GM19035 (cell line): ENCODE results near the gene CARM1.
"Not testable (repeated sequence)": the region's sequence is repeated elsewhere in the genome, so short reads cannot be mapped to it uniquely, and the experiment has no call there.

Experiments
- ATAC-seq: cut with Tn5 transposase; IDR thresholded peaks from one replicate; pipeline ENCODE4 v1.9.1; 2021; ENCODE audit not compliant: unreplicated experiment

The CARM1 gene

DNA sequence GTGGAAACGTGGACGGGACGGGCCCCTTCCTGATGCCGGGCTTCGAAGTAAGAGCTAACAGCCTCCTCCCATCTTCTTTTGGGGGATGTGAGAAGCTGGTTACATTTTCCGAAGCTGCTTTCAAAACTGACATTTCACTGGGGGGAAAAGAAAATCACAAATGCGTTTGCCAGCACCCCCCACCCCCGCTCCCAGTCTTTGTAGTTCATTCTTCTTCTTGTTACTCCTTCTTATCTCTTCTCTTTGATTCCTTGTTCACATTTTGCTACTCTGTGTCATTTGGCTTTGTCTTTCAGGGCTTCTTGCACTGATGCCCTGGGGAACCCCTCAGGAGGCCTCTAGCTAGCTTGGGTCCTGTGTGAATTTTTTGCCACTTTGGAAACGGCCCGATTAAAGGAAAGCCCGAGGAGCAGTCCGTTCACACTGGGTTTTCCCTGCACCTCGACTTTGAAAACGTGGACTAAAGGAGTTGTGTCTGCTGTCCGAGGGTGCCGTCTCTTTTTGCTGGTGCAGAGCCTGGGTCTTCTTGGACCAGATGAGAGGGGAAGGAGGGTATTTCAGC is 1.3 kb downstream of the CARM1 start:
- no peak for ATAC-seq

DNA sequence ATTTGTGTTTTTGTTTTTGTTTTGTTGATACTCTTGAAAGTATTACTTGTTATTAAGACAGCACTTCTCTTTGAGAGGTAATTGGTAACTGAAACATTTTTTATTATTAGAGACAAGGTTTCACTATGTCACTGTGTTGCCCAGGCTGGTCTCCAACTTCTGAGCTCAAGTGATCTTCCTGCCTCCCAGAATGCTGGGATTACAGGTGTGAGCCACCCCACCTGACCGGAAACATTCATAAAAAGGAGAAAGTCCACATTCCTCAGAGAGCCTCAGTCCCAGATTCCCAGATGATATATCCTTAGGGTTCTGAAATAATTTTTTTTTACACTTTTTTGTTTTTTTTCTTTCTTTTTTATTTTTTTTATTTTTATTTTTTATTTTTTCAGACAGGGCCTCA is 2.7 kb downstream of the CARM1 start:
- ATAC-seq: no peak

DNA sequence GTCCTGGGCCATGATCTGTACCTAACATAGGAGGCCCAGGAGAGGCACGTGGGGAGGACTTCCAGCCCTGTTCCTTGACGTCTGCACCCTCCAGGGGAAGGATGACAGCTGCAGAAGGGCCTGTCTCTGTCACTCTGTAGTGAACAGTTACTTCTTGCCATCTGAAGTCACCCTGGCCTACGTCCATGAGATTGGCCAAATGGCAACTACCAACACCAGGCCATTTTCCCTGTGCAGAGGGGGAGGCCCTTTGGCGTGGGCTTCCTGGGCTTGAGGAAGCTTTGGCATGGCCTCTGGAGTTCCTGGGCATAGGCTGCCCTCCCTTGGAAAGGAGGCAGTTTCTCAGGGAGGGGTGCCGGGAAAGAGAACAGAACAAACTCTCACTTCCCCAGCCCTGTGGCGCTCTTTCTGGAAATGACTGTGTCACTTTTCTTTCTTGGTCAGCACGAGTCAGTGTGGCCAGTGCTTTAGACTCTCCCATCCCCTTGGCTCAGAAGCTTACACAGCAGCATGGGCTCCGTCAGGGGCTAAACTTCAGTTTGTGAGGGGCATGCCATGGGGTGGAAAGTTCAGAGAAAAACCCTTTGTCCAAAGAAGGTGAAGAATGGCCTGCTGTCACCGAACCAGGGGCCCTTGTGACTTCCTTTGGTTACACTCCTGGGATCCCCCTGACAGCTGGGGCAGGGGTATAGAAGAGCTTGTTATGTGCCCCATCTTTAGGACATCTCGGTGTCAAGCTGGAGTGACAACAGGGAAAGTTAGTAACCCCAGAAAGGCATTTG is 5.3 kb downstream of the CARM1 start:
- peak; percentile 52 for ATAC-seq

DNA sequence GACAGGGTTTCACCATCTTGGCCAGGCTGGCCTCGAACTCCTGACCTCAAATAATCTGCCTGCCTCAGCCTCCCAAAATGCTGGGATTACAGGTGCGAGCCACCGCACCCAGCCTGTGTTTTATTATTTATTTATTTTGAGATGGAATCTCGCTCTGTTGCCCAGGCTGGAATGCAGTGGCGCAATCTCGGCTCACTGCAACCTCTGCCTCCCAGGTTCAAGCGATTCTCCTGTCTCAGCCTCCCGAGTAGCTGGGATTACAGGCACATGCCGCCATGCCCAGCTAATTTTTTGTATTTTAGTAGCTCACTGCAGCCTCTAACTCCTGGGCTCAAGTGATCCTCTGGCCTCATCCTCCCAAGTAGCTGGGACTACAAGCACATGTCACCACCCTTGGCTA is 6.3 kb downstream of the CARM1 start:
- ATAC-seq: not testable (repeated sequence)

DNA sequence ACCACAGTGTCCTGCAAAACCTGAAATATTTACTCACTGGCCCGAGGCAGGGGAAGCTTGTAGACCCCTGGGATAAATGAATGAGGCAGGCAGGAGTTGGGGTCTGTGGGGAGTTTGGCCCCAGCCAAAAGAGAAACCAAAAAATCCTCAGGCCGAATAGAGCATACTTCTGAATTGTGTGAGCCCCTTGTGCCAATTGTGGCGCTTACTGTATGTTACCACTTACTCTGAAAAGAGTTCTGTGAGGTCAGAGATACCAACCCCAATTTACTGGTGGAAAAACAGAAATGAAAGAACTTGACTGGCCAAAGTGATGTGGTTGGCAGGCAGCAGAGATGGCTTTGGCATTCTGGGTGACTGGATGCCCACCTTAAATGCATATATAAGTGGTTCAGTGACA is 6.9 kb downstream of the CARM1 start:
- ATAC-seq: no peak

DNA sequence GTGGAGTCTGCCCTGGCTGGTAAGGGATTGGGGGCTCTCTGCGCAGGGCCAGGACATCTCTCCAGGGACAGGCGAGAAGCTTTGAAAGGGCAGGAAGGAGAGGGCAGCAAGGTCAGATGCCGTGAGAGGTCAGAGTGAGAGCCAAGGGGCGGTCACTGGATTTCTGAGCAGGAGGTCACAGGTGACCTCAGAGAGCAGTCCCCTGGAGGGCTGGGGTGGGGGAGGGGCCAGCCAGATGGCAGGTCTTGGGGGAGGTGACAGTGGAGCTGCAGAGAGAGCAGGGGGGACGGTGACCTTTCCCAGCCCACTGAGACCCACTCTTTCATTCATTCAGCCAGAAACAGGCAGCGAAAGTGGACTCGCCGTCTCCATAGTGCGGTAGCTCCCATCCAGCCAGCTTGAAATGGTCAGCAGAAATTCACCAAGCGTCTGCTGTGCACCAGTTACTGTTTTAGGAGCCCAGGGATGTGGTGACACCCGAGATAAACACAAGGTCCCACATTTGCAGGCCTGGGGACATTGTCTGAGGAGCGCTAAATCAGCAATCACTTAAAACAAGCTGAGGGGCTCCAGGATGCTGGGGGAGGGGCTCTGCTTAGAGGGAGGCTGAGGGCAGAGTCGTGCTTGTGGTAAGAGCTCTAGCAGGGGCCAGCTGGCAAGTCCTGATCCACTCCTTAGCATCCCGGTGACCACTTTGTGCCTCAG is 10.2 kb downstream of the CARM1 start:
- no peak for ATAC-seq

DNA sequence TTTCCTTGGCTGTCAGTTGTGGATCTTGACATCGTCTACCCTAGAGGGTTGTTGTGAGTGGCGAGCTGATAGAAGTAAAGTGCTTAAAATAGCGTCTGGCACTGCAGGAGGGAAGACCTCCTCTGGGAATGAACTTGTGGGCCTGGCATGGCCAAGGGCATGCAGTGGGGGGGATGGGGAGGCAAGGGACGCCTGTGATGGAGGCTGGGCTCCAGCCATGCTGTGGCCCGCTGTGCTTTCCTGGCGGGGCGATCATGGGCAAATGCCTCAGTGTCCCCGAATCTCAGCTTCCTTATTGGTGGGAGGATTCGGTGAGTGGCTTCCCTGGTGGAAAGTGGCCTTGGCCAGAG is 10.7 kb downstream of the CARM1 start:
- no peak for ATAC-seq

DNA sequence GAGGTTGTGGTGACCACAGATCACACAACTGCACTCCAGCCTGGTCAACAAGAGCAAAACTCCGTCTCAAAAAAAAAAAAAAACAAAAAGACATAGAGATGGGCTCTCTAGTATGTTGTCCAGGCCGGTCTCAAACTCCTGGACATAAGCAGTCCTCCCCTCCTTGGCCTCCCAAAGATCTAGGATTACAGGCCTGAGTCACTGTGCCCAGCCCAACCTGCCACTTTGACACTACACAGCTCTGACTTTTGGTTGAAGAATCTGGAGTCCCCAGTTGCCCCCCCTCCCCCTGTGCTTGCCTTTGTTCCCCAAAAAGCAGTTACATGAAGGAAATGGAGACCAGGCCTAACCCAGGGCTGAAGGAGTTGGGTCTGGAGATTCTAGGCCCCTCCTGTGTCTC is 12.9 kb downstream of the CARM1 start:
- ATAC-seq: no peak

DNA sequence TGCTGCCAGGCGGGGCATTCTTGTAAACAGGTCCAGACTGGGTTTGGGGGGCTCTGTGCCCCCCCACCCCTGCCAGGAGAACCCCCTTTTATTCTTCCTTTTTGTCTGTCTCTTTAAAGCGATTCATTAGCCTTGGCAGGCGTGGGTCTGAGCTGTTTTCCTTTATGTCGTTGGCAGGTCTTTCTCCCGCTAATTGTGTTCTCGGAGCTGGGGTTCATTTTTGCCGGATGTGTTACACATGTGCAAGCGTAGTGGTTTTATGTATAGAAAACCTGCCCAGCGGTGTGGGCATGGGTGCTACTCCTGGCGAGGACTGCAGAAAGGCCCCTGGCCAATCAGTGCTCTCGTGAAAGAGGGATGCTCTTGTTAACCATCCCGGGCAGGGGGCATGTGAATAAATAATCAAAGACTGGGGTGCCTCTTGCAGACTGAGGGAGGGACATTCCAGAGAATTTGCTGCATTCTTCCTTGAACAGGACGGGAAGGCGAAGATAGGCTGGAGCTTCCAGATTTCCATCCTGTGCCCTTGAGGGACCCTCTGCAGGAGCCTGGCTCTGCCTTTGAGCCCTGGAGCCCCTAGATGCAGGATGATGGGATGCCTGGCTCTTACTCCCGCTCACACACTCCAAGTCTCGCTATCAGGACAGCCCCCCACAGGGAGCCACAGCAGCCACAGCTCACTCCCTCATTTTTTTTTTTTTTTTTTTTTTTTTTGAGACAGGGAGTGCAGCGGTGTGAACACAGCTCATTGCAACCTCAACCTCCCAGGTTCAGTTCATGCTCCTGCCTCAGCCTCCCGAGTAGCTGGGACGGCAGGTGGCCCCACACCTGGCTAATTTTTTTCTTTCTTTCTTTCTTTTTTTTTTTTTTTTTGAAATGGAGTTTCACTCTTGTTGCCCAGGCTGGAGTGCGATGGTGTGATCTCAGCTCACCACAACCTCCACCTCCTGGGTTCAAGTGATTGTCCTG is 14.1 kb downstream of the CARM1 start:
- no peak for ATAC-seq

DNA sequence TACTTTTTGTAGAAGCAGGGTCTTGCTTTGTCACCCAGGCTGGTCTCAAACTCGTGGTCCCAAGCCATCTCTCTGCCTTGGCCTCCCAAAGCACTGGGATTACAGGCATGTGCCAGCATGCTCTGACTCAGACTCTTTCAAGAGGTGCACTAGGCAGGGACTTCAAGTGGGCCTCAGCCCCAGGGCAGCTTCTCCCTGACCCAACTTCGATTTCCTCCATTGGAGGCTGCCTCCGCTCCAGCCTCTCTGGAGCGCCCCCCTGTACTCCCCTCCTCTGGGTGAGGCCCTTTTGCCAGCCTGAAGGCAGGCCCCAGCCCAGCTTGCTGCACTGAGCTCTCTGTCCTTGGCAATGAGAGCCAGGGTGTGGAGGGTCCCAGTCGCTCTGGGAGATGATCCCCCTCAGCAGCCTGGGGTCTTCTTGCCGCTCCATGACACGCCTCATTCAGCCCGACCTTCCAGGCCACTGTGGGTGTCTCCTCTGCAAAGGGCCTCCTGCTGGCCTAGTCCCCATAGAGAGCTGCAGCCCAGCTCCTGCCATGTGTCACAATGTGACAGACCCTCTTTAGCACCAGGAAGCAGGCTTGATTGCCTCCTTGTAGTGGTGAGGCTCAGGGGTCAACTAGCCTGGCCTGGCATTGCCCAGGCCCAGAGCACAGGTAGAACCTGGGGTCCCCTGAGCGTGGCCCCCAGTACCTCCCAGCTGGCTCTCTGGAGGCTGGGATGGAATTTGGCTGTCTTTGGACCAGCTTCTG is 16.4 kb downstream of the CARM1 start:
- ATAC-seq: no peak

DNA sequence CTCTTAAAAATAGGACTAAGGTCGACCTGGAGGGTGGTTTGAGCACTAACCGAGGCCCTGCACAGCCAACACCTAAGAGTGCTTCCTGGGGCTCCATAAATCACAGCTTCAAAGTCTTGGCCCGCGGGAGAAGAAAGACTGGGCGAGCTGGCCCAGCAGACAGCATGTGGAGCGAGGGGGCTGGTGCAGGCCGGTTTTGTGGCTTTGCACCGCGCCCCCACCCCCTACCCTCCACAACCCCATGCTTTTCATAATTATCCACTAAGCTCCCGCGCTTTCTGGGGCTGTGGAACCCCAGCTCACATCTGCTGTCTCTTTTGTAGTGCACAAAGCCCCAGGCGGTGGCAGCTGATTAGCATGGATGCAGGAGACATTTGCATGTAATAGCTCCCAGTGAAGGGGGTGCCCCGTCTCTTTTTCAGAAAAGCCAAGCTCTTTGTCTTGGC is 17.1 kb downstream of the CARM1 start:
- no peak for ATAC-seq

DNA sequence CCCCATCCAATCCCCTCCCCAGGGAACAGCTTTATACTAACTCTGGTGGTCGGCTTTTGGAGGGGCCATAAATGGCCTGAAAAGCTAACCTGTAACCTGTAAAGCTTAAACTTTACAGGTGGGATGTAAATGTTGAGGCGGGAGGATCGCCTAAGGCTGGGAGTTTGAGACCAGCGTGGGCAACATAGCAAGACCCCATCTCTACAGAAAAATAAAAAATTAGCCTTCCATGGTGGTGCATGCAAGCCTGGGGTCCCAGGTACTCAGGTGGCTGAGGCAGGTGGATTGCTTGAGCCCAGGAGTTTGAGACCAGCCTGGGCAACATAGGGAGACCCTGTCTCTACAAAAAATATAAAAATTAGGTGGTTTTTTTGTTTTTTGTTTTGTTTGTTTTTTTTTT is 18.5 kb downstream of the CARM1 start:
- no peak for ATAC-seq

DNA sequence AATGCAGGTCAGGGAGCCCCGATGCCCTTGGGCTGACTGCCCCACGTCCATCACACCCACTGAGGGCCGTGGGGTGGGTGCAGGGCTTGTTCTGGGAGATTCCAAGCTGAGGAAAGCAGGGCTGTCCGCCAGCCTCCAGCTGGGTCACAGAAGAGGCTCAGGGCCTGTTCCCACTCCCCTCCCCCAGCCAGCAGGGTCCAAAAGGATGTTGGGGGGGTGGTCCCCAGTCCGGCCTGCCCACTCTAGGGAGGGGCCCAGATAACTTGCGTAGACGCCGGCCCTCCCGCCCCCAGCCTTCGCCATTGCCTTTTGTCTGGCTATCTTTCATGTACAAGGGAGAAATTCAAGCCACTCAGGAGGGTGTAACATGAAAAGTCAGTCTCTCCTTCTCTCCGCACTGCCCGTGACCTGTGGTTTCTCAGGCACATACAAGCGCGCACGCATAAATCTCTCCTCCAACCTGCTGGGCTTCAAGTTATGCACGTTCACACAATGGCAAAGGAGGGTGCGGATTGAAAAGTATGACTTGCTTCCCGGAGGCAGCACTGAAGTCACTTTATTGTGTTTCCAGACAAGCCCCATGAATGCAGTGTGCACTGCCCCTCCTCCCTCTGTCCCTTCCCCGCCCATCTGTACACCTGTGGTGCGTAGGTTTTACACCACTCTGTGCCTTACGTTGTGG is 20.2 kb downstream of the CARM1 start:
- no peak for ATAC-seq

DNA sequence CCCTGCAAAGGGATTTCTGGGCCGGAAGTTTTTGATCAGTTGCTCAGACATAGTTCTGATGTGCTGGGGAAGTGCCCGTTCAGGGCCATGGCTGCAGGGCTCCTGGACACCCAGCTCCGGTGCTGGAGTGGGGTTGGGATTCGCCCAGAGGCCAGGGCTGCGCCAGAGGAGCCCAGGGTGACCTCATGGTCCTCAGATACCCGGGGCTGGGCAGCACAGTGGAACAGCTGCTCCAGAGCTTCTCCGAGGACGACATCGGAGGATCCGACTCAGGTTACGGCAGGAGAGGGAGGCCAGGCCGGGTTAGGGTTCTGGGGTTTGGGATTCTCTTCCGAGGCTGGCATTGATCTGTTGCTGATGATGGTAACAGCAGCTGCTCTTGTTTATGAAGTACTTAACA is 20.9 kb downstream of the CARM1 start:
- no peak for ATAC-seq

DNA sequence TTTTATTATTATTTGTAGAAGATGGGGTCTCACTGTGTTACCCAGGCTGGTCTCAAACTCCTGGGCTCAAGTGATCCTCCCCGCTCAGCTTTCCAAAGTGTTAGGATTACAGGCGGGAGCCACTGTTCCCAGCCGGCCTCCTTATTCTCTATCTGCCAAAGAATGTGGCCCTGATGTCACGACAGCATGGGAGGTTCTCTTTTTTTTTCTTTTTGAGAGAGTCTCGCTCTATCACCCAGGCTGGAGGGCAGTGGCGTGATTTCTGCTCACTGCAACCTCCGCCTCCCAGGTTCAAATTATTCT is 23.5 kb downstream of the CARM1 start:
- no peak for ATAC-seq

DNA sequence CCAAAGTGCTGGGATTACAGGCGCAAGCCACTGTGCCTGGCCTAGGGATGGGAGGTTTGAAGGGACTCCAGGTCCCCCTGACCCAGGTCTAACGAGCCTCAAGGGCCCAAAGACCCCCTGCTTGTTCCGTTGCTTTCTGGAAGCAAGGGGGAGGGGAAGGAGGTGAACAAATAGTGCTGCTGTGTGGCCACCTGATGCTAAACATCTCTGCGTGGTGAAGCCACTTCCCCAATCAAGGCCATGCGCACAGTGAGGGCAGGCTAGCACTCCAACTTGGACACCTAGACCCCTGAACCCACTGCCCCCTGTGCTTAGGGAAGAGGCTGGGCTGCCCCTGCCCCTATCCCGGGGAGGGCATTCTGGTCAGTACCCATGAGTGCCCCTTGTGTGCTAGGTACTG is 24.0 kb downstream of the CARM1 start:
- no peak for ATAC-seq

DNA sequence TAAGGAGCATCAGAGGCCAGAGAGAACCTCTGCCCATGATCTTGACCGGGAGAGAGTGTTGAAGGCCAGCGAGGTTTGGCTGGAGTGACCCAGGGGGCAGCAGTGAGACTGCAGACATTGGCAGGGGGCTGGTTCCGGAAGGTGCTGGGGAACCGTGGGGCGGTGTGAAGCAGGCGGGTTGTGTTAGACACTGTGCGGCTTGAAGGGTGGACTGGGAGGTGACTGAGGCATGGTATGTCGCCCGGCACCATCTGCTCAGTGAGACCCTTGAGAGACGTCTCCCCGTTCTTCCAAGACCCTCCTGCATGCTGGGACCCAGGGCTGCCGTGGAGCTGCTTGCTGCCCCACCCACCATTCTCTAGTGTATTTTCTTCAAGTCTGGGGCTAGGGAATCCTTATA is 24.6 kb downstream of the CARM1 start:
- ATAC-seq: no peak

DNA sequence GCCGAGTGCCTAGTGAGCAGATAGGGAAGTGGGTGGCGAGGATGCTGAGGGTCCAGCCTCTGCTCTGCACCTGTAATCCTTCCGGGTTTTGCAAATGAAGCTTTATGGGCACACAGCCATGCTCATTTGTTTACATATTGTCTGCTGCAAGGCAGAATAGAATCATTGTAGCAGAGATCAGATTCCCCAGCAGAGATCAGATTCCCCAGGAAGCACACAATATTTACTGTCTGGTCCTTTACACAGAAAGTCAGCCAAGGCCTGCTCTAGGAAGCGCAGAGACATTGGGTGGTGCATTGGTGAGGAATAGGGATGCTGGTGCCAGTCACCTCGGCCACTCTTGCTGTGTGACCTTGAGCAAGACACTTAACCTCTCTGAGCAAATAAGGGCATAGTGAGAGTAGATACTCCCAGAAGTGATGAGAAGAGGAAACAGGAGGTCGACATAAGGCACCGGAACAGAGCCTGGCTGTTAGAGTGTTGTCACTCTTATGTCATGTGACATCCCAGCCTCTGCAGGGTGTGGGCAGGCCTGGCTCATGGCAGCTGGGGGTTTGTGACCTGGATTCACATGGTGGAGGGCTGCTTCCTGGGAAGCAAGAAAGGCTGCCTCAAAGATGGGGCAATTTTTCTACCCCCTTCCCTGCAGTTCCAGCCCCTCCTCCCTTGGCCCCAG is 25.6 kb downstream of the CARM1 start:
- ATAC-seq: no peak

DNA sequence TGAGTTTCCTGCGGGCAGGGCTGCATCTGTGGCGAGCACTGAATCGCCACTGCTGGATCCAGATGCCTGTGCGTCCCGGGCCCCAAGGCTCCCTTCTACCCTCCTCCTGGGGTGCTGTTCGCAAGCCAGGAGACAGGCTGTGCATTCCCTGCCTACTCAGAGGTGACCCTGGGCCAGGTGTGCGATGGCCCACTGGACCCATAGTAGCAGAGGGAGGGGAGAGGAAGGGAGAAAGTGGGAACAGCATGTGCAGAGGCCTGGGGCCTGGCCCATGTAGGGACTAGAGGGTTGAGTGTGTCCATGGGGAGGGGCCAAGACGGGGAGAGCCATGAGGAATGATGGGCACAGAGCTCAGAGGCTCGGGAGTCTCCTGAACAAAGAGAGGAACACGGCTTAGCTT is 27.3 kb downstream of the CARM1 start:
- ATAC-seq: no peak
